Gastrocnemius medialis (tissue), 4 donors: ENCODE data around the gene RFXAP.

Experiments used
- CTCF ChIP-seq, 5 experiments: fragments of 450-650 bp in 3 of 5; fragments of 200-600 bp in 2 of 5; sonication (generic) in 2 of 5; IDR thresholded peaks in 4 of 5; conservative IDR thresholded peaks in 1 of 5; 1 replicate in 4 of 5; 2 replicates in 1 of 5; pipeline ENCODE4 v1.5.1; 2016 to 2019; ENCODE audit warnings: antibody characterized with exemption in 5 of 5, mild to moderate bottlenecking in 3 of 5, moderate library complexity in 3 of 5
- POLR2A ChIP-seq, 2 donors: fragments of 450-650 bp; IDR thresholded peaks; one replicate each; pipeline ENCODE4 v1.6.1; 2017; ENCODE audit warnings: antibody characterized with exemption in 2 of 2, mild to moderate bottlenecking in 2 of 2, moderate library complexity in 2 of 2

GRCh38 chr13:36829753-36830152, 10.7 kb downstream of the RFXAP start:
- no peak for TF ChIP-seq CTCF (IDR thresholded peaks at IDR 0.05 in 4 of 5, conservative IDR thresholded peaks at IDR 0.05 in 1 of 5)
- no peak for TF ChIP-seq POLR2A (IDR thresholded peaks at IDR 0.05)
